Neural crest cell (in vitro differentiated cells): ENCODE measurements around the gene CALN1. TPM values are rescaled to one million over a fixed set of nuclear protein-coding genes. Genes with fewer than 3 reads are reported as not detected.
A peak's percentile ranks its signal among the peaks of the same experiment; 100 is the strongest.

Source experiments
- DNase-seq: peaks from one replicate; pipeline ENCODE4 v3.0.0; 2021; ENCODE audit warnings: low read depth, mixed read lengths, low spot score
- H3K27ac Mint-ChIP-seq: one replicate; pipeline ENCODE4 v1.8.0; 2021; ENCODE audit warnings: mild to moderate bottlenecking, mixed read lengths; ENCODE audit not compliant: unreplicated experiment
- H3K27me3 Mint-ChIP-seq: 2 replicates; pipeline ENCODE4 v1.8.0; 2021; ENCODE audit warnings: low read depth, mild to moderate bottlenecking, mixed read lengths
- H3K36me3 Mint-ChIP-seq: 2 replicates; pipeline ENCODE4 v1.8.0; 2021; ENCODE audit warnings: low read depth, mild to moderate bottlenecking, mixed read lengths
- H3K4me1 Mint-ChIP-seq: 2 replicates; pipeline ENCODE4 v1.8.0; 2021; ENCODE audit warnings: mixed read lengths
- H3K4me3 Mint-ChIP-seq: one replicate; pipeline ENCODE4 v1.8.0; 2021; ENCODE audit warnings: mild to moderate bottlenecking, mixed read lengths
- H3K9me3 Mint-ChIP-seq: 2 replicates; pipeline ENCODE4 v1.8.0; 2021; ENCODE audit warnings: mixed read lengths
- total RNA-seq: library from RNA; stranded (reverse); gene quantifications from 2 replicates; pipeline ENCODE4 v1.2.1, GENCODE V29; 2021
- TF ChIP-seq, protein P1 (sequence below): fragments of 200-600 bp; sonication (generic); conservative IDR thresholded peaks from 2 replicates; pipeline ENCODE4 v1.5.0; 2021; ENCODE audit warnings: antibody characterized with exemption, mild to moderate bottlenecking

CALN1 gene
- total RNA-seq, 1 donor from 2014 or later = 0.51 TPM

- TF ChIP-seq, protein P1, sequence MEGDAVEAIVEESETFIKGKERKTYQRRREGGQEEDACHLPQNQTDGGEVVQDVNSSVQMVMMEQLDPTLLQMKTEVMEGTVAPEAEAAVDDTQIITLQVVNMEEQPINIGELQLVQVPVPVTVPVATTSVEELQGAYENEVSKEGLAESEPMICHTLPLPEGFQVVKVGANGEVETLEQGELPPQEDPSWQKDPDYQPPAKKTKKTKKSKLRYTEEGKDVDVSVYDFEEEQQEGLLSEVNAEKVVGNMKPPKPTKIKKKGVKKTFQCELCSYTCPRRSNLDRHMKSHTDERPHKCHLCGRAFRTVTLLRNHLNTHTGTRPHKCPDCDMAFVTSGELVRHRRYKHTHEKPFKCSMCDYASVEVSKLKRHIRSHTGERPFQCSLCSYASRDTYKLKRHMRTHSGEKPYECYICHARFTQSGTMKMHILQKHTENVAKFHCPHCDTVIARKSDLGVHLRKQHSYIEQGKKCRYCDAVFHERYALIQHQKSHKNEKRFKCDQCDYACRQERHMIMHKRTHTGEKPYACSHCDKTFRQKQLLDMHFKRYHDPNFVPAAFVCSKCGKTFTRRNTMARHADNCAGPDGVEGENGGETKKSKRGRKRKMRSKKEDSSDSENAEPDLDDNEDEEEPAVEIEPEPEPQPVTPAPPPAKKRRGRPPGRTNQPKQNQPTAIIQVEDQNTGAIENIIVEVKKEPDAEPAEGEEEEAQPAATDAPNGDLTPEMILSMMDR = peak; percentile 19
Observed at GRCh38 chr7:71987200-71987767, 424.9 kb downstream of the CALN1 start.

GRCh38 chr7:71984348-71984747 lies 427.8 kb downstream of the CALN1 start:
- no peak overlapping the region for H3K27ac Mint-ChIP-seq
- no peaks in the 10 kb centered on the region for H3K36me3 Mint-ChIP-seq
- no peaks in the 10 kb centered on the region for H3K27me3 Mint-ChIP-seq
- TF ChIP-seq, protein P1 = no peak
- no peaks in the 10 kb centered on the region for H3K4me1 Mint-ChIP-seq
- H3K4me3 Mint-ChIP-seq = no peak overlapping the region
- no peaks in the 10 kb centered on the region for H3K9me3 Mint-ChIP-seq
- no peak for DNase-seq

More at GRCh38 chr7:71987200-71987767, 424.9 kb downstream of the CALN1 start:
- H3K4me1 Mint-ChIP-seq = no peaks in the 10 kb centered on the region
- H3K27ac Mint-ChIP-seq = no peak overlapping the region
- no peaks in the 10 kb centered on the region for H3K36me3 Mint-ChIP-seq
- no peak for DNase-seq
- no peaks in the 10 kb centered on the region for H3K9me3 Mint-ChIP-seq
- H3K4me3 Mint-ChIP-seq = no peak overlapping the region
- H3K27me3 Mint-ChIP-seq = no peaks in the 10 kb centered on the region

DNA sequence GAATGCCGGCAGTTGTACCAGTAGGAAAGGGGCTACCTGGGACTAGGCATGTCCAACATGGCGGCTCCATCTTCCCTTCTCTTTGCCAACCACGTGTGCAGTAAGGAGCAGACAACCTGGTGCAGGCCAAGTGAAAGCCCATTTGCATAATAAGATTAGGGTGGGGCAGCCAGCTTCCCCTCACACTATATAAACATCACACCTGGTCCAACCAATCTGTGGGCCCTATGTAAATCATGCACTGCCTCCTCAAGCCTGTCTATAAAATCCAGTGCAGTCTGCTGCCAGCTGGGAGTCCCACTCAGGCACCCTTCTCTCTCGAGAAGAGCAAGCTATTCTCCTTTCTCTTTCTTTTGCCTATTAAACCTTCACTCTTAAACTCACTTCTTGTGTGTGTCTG lies 429.3 kb downstream of the CALN1 start:
- Mint-ChIP-seq H3K36me3 (no peaks in the 10 kb centered on the region), H3K27me3 (no peaks in the 10 kb centered on the region), H3K9me3 (no peaks in the 10 kb centered on the region), H3K4me1 (no peaks in the 10 kb centered on the region), H3K4me3 (no peak overlapping the region), H3K27ac (no peak overlapping the region)
- TF ChIP-seq, protein P1 = no peak
- DNase-seq = no peak

GRCh38 chr7:71976645-71977044 lies 435.5 kb downstream of the CALN1 start:
- H3K9me3 Mint-ChIP-seq = no peaks in the 10 kb centered on the region
- H3K36me3 Mint-ChIP-seq = no peaks in the 10 kb centered on the region
- no peak overlapping the region for H3K27ac Mint-ChIP-seq
- H3K4me1 Mint-ChIP-seq = peaks cover 16% of the 10 kb centered on the region
- TF ChIP-seq, protein P1 = no peak
- H3K4me3 Mint-ChIP-seq = no peak overlapping the region
- DNase-seq = no peak
- no peaks in the 10 kb centered on the region for H3K27me3 Mint-ChIP-seq

GRCh38 chr7:71974611-71975010 lies 437.5 kb downstream of the CALN1 start:
- DNase-seq = no peak
- H3K27me3 Mint-ChIP-seq = no peaks in the 10 kb centered on the region
- H3K4me3 Mint-ChIP-seq = no peak overlapping the region
- TF ChIP-seq, protein P1 = no peak
- H3K36me3 Mint-ChIP-seq = no peaks in the 10 kb centered on the region
- peaks cover 16% of the 10 kb centered on the region for H3K4me1 Mint-ChIP-seq
- H3K27ac Mint-ChIP-seq = peak overlapping the region; percentile 50
- no peaks in the 10 kb centered on the region for H3K9me3 Mint-ChIP-seq
